Stimulated activated CD8-positive, alpha-beta memory T cell treated with anti-CD3 and anti-CD28 coated beads, Interleukin-7, amount 100 ng/mL, for 48 hours (primary cell): ENCODE measurements around the gene ERG.

Experiments
- DNase-seq, 2 donors: peaks; one replicate each; pipeline ENCODE4 v3.0.0-alpha.2; 2020; ENCODE audit warnings: low read depth in 1 of 2; ENCODE audit errors: extremely low read depth in 1 of 2

Gene ERG

GRCh38 chr21:38498057-38498833 lies at the start of gene ERG:
TSS of gene ERG (minus strand) at chr21:38498477. CDS start at chr21:38498380, 97 bp downstream.
- no peak for DNase-seq

DNA sequence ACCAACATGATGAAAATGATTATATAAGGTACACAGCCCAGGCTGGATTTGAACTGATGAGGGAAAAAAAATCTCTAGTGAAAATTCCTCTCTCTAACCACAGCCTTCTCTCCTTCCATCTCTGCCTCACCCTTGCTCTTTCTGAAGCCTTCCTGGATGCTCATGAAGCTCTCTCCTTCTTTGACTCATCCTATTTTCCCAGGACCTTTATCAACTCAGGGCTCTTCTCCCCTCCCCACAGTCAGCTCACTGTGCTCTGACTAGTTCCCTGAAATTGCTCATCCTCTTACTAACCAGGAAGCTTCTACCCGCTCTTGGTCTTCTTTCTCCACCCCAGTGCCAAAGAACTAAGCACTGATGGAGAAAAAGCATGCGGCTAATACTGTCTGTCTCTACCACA lies 46.4 kb upstream of the ERG start:
- no peak for DNase-seq

DNA sequence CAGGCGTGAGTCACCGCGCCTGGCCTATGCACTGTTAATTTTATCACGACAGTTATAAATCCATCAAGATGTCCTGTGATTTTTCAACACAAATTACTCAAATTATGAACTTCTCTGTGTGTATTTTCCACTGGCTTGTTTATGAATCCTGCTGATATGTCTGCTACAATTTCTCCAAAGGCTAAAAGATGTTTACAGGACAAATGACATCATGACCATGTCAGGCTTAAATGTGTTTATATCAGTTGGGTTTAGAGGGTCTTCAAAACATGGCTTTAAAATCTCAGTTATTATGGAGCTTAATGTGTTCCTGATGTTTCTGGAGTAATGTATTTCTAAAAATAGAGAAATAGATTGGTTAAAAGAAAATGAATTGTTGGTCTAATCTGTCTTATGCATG lies 44.0 kb upstream of the ERG start:
- no peak for DNase-seq

DNA sequence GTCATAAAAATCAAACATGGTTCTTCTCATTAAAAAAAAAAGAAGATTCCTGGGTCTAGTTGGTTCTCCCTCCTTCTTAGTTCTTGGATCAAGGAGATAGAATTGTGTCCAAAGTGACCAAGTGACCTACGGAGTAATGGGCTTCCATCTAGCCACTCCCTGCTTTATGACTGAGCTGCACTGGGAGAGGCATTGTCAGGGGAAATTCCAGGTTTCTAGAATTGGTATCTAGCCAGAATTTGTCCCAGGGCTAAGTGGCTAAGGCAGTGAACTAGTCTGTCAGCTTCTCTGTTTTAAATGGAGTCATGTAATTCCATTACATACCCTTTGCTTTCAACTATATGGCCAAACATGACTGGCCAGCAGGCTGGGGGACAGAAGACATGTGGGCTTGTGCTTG lies 40.1 kb upstream of the ERG start:
- DNase-seq: no peak

DNA sequence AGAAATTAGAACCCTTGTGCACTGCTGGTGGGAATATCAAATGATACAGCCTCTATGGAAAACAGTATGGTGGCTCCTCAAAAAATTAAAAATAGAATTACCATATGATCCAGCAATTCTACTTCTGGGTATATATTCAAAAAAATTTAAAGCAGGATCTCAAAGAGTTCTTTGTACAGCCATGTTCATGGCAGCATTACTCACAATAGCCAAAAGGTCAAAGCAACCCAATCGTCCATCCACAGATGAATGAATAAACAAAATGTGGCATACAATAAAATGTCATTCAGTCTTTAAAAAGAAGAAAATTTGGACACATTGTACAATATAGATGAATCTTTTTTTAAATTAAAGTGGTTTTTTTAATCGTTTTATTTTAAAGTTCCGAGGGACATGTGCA lies 36.3 kb upstream of the ERG start:
- no peak for DNase-seq

DNA sequence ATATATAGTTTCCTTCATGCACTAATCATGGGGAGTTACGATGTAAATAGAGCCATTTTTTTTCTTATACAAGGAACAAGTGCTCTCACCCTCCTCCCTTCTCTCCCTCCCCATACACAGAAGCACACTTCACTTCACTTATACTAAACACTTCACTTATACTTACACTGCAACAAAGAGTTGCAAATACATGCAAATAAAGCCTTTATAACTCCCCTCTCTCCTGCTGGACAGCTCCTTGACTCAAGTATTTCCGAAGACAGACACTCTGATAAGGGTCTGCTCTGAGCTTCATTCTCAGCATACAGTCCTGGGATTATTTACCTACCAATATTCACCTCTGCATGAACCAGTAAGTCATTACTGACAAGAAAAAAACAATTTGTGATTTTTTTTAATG lies 35.6 kb upstream of the ERG start:
- DNase-seq: no peak

DNA sequence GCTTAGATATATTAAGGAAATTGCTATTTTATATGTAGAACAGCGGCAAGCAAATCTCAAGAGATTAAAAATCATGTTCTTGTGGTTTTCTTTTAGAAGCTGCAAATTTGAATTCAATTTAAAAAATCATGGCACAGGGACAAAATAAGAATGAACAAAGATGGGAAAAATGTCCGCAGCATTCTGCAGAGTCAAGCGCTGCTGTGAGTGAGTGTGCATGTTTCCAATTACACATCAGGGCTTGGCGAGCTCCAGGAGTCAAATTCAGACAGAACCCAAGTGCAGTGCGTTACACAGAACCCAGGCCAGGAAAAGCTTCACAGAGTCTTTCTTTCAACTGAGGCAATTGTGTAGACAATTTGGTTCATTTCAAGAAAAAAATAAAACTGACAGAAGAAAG lies 33.3 kb upstream of the ERG start:
- no peak for DNase-seq

DNA sequence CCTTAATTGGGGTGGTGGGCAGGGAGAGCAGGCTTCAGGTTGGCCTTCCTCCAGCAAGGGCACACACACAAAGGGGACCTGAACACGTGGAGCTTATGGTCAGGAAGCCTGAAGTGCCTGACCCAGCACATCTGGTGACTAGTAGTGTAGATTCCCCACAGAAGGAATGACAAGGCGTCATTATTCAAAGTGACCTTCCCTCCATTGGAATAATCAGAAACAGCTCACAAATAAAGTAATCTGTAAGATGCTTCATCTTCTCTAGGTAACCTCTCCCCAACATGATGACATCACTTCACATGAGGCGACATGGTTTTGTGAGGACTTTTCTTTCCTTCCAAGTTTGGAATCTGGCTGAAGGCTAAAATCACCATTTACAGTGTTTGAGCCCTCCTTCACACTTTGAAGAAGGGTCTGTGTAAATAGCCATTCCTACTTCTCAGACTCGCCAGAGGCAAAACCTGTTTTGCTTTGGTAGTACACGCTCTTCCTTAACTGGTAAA lies 32.8 kb upstream of the ERG start:
- DNase-seq: no peak

DNA sequence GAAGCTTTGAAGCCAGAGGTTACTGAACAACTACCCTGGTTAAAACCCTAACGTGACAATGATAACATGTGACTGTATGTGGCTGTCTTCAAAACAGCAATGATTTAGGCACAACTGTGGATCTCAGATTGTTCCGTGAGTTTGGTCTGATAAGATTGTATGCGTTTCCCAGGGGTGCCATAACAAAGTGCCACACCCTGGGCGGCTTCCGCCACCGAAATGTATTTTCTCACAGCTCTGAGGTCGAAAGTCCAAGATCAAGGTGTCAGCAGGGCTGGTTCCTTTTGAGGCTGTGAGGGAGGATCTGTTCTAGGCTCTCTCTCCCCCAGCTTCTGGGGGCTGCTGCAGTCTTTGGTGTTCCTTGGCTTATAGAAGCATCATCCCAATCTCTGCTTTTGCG lies 29.5 kb upstream of the ERG start:
- DNase-seq: no peak

DNA sequence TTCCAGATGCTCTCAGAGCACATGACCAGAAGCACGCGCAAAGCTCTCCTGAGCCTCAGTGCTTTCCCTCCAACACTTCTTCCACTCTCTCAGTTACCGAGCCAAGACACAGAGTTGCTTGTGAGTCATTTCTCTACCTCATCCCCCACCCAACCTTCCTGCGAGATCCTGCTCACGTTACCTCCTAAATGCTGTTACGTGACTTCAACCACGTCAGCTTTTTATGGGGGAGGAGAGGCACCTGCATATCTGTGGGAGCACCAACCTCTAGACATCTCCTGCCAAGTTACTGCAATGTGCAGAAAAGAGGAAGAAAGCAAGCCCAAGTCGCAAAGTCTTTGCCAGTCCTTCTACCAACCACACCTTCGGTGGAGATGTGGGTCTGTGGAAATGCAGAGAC lies 27.2 kb upstream of the ERG start:
- no peak for DNase-seq

GRCh38 chr21:38524168-38525153 lies 26.2 kb upstream of the ERG start:
- DNase-seq: no peak

GRCh38 chr21:38520511-38520910 lies 22.2 kb upstream of the ERG start:
- DNase-seq: no peak

DNA sequence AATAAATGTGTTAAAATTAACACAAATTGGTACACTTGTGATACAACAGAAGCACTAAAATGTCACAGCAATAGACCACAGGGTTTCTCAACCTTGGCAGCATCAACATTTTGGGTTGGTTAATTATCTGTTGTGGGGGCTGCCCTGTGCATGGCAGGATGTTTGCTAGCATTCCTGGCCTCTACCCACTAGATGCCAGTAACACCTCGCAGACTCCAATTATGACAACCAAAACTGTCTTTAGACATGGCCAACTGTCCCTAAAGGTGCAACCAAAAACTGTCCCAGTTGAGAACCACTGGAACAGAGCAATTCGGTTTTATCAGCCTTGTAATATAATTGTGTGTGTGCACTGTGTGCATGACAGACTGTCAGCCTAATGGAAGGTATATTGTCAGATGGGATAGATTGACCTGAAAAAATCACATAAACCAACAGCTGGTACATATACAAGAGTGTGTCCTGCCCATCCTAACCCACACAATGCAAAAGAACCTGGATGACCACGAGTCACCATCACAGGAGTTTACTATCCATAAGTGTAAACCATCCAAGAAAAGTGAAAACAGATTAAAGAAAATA lies 13.5 kb upstream of the ERG start:
- DNase-seq: no peak

GRCh38 chr21:38511198-38511597 lies 12.9 kb upstream of the ERG start:
- no peak for DNase-seq

DNA sequence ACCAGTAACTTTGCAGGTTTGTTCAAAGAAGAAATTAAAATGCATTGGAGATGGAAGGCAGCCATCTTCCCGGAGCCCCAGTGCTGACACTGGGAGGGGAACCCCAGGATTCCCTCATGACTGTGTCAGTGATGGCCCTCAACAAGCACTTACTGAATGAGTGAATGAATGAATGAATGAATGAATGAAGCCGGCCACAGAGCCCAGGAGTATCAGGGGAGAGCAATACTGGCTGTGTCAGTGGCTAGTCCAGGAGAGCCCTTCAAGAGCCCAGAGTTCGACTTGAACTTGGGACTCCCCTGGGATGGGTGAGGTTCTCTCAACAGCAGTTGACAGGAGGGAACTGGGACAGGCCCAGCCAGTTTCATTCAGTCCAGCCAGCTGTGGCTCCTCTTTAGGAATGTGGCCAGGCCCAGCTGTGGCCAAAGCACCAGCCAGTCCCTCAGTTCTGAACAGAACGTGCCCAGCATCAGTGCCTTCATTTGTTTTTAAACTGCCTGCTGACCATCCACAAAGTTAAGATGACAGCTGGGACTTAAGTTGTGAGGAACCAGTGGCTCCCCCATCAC lies 9.2 kb upstream of the ERG start:
- DNase-seq: no peak

DNA sequence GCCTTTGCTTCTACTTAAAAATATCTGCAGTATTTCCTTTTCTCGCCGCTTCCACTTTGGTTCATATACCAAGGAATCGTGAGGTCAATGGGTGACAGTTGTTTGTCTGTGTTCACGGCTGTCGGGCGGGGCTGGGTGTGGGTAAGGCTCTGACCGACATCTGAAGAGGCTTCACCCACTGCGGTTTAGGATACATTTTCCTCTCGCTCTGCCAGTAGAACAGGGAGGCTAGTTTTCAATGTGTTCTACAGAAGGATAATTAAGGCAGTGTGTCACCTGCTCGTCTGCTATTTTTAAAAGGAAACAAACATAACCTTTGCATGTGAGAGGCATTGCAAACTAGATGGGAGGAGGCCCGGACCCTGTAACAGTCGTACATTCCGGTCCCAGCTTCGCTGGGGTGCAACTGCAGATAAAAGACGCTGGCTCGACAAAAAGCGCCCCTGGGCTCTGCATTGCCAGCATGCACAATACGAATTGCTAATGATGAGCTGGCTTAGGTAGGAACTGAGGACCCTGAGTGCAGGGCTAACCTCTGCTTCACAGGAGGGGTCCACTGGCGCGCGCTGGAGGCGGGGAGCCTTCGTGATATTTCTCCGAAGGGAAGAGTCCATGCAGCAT lies 8.5 kb upstream of the ERG start:
- DNase-seq: no peak

- no peak for DNase-seq
Measured at GRCh38 chr21:38505654-38506523, 7.6 kb upstream of the ERG start.

DNA sequence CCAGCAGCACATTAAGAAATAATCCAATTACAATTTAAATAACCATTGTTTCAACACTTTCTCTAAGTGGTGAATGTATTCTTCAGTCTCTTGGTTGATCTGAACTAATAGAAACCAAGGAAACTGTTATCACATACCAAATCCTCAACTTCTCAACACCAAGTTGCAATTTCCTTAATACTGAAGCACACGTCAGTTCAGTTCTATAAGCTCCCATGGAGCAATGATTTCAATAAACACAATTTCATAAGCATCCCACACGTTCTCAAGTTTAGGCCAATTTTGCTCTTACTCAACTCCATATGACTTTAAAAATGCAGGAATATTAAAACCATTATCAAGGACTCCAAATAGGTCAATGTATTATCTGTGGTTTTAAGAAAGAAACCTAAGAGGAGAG lies 5.8 kb upstream of the ERG start:
- DNase-seq: no peak

- DNase-seq: no peak
Measured at GRCh38 chr21:38503583-38503982, 5.3 kb upstream of the ERG start.

- DNase-seq: no peak
Measured at GRCh38 chr21:38500073-38500472, 1.8 kb upstream of the ERG start.
